HG03521 (cell line): ENCODE measurements around the gene KRT74.

Source experiments
- ATAC-seq: cut with Tn5 transposase; IDR thresholded peaks from one replicate; pipeline ENCODE4 v1.9.1; 2021; ENCODE audit warnings: mild to moderate bottlenecking, moderate library complexity; ENCODE audit not compliant: unreplicated experiment

KRT74 gene

GRCh38 chr12:52575948-52576347, 2.3 kb upstream of the KRT74 start:
- no peak for ATAC-seq

GRCh38 chr12:52575256-52575655, 1.6 kb upstream of the KRT74 start:
- ATAC-seq, result no peak

DNA sequence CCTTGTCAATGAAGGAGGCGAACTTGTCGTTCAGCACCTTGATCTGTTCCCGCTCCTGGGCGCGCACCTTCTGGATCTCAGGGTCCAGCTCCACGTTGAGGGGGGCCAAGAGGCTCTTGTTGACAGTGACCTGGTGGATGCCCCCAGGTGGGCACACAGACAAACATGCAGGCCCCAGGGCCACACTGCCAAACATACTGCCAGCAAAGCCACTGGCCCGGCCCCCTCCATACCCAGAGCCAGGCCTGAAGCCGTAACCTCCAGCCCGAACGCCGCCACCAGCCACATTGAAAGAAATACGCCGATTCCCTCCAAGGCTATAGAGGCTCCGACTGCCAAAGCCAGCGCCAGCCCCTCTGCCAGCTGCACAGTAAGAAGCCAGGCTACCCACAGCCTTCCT, 337 bp downstream of the KRT74 start:
- ATAC-seq, result no peak

- ATAC-seq, result no peak
Measured at GRCh38 chr12:52570511-52570910, 3.1 kb downstream of the KRT74 start.

DNA sequence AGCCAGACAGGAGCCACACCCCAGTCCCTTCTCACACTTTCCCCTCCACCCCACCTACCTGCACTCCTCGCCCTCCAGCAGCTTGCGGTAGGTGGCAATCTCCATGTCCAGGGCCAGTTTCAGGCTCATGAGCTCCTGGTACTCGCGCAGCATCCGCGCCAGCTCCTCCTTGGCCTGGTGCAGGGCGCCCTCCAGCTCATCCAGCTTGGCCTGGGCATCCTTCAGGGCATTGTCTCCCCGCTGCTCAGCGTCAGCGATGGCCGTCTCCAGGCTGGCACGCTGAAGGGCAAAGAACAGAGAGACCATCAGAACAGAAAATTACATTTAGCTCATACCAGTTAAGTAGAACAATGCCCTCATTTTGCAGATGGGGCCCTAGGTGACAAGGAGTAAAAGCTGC, 5.5 kb downstream of the KRT74 start:
- no peak for ATAC-seq

DNA sequence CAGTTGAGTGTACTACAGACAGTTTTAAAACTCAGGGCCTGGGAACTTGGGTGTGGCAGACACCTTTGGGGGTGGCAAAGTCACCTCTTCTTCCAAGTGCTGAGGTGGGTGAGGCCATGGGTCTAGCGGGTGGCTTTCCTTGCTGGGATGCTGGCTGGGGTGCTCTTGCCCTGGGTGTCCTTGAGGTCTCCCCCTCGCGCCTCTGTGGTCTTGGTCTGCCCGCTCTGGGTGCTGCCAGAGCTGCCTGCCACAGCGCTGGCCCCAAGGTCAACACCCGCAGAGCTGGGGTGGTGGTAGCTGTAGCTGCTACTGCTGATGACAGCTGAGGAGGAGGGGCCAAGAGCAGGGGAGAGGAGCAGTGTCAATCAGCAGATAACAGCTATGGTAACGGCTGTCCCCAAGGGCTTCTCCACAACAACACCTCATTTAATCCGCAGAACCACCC, 6.8 kb downstream of the KRT74 start:
- ATAC-seq, result no peak

DNA sequence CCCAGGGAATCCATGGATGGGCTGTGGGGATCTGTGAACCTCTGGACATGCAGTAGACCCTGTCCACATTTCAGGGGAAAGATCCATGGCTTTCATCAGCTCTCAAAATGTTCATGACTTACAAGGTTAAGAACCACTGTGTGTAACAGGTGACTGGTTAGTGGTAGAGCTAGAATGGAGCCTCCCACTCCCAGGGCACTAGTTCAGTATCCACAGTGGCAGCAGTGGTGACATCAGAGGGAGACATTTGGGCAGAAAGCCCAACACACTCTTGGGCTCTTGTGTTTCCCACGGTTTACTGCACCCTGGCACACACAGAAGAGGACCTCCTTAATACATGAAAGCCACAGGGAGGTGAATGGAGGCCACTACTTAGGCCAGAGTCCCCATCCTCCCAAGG, 9.1 kb downstream of the KRT74 start:
- ATAC-seq, result no peak

DNA sequence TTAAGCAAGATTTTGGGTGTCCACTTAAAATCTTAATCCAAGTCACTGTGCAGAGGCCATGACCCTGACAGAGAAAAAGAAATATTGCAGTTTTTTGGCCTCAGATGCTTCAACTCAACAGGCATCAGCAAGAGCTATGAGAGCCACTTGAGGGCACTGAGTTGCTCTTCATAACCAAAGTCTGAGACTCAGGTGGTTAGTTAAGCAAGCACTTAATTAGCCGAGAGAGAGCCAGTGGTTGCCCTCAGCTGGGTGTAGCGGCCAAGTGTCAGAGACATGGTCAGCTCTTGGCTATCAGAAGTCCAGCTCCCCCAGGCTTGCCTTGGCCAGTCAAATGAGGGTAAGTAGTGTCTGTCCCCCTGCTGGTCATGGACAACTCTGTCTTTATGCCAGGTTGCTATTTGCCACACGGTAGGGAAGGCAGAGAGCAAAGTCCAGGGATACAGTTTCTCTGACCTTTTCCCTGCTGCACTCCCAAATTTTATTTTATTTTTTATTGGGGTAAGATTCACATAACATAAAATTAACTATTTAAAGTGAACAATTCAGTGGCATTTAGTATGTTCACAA, 11.7 kb downstream of the KRT74 start:
- no peak for ATAC-seq

DNA sequence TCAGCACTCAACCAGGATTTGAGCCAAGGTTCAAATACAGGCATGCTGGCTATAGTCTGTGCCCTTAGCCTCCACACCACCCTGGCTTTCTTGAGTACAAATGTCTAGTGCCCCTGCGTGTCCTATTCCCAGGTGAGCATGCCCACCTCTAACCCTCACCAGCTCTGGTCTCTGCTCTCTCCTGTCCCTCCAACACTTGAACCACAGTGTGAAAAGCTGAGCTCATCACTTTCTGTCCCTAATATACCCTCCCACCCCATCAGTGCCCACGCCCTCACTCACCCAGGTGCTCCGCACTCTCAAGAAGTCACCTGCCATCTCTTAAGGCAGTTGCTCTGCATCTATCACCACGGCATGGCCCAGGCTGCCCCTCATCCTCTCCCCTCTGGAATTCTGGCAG, 13.7 kb downstream of the KRT74 start:
- ATAC-seq, result no peak

DNA sequence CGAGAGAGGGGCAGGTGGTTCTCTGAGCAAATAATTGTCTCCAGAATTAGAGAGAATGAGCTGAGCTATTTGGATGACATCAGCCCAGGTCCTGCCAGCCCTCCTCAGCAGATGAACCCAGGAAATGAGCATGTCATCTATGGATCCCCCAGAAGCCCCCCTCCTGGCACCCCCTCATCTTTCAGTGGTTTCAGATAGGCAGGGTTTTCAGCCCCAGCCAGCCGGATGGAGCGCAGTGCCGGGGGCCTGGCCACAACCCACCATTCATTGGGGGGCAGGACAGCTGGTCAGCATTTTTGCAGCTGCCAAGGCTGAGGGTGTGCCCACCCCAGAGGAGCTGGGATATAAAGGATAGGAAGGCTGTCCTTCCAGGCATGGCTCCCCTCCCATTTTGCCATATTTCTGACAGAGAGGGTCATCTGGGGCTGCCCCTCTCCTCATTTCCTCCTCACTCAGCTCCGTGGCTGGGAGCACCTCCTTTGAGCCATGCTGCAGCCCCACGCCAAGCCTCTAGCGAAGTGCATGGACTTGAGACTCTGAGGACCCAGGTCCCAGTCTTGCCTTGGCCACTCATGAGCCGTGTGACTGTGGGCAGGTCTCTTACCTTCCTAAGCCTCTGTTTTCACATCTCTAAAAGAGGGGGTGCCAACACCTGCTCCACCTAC, 14.7 kb downstream of the KRT74 start:
- no peak for ATAC-seq

GRCh38 chr12:52557476-52557875, 16.2 kb downstream of the KRT74 start:
- ATAC-seq, result no peak

GRCh38 chr12:52555577-52555976, 18.1 kb downstream of the KRT74 start:
- no peak for ATAC-seq

DNA sequence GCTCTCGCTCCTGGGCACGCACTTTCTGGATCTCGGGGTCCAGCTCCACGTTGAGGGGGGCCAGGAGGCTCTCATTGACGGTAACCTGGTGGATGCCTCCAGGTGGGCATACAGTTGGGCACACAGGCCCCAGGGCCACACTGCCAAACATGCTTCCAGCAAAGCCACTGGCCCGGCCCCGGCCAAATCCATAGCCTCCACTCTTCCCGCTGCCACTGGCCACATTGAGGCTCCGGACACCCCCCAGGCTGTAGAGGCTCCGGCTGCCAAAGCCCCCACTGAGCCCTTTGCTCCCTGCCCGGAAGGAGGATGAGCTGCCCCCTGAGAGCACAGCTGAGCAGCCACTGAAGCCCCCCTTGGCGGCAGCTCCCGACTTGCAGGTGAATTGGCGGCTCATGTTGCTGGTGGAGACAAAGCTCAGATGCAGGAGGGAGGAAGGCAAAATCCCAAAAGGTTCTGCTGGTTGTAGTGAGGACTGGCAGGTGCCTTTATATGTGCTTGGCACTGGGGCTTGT, 20.9 kb downstream of the KRT74 start, which contains the start of gene KRT71:
Gene KRT71, minus strand, starts transcription at position 465 of the 515 bp plus-strand sequence. Its CDS starts 68 bp downstream, at position 397.
- no peak for ATAC-seq

DNA sequence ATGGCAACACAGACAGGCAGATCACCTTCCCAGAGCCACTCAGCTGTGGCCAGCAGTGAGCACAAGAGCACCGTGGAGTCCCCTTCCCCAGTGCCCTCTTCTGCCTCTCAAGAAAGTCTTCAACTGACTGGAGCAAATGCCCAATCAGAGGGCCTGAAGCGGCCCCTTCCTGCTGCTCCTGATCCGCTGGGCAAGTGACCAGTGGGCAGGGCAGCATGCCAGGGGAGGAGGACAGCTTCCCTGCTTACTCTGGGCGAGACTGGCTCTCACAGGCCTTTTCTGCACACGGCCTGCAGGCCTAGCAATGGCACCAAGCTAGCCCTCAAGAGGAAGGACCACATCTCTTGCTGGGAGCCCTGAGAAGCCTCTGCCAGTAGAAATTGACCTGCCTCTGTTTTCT, 21.6 kb downstream of the KRT74 start:
- ATAC-seq, result no peak

DNA sequence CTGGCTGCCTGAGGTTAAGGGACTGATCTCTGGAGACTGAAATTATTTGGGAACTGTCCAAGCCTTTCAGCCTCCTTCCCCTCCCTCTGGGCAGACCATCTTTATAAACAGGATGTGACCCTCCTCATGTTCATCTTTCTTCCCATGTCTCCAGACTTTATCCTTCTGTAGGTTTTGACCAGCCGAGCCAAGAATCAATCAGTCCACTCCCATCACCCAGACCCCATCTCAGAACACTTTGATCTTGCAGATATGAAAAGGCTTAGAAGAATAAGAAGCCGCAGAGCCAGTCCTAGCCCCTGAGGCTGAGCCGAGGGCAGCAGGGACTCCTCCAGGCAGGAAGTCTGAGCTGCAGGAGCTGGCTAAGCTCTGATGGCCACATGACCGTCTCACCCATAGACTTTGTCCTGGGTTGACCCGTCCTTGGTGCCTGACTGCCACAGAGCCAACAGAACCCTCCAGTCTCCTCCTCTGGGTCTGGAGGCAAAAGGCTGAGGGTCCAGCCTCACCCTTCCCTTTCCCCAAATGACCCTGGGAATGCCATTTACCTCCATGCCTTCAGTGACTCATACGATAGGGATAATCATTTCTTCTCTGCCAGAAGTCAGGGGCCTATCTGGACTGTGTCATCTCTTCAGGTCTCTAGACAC, 22.3 kb downstream of the KRT74 start:
- no peak for ATAC-seq

DNA sequence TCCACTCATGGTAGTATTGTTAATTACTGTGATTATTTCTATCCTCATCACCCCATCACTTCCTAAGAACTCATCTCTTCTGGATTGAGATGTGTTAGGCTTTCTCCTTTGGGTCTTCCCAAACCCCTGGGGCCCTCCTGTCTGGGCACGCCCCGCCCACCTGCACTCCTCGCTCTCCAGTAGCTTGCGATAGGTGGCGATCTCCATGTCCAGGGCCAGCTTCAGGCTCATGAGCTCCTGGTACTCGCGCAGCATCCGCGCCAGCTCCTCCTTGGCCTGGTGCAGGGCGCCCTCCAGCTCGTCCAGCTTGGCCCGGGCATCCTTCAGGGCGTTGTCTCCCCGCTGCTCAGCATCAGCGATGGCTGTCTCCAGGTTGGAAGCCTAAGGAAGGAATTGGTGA, 27.5 kb downstream of the KRT74 start:
- ATAC-seq, result no peak

DNA sequence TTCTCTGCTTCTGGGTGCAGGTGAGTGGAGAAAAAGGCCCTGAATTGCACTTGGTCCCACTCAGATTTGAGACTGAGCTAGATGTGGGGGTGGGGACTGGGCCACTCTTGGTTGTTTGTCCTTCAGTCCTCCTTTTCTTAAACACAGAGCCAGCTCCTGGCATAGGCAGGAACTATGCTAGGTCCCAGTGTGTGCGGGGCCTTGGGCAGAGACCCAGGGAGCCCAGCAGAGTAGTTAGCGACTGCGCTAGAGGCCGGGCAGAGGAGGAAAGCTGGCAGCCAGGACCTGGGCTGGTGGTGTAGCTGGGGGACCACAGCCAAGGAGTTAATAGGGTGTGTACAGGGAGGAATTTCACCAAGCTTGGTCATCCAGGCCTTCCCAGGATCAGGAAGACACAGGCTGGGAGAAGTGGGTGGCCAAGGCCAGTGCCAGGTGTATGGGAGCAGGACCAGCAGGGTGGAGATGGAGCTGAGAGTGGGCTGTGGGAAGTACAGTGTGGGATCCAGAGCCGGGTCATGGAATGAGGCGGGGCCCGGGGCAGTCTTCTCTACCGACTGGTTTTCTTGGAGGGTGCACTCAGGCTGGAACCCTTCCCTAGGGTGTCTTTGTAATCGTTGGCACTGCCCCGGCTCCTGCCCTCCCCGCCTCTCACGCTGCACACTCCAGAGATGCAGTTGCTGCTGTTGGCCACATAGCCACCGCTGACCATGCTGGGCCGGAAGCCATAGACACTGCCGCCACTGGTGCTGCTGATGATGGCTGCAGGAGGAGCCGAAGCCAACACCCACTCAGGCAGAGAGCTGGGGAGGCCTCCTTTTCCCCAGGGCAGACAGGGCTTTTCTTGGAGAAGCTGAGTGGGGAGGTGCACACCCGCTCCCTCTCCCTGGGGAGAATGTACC, 29.4 kb downstream of the KRT74 start:
- no peak for ATAC-seq

- ATAC-seq, result no peak
Measured at GRCh38 chr12:52542785-52543318, 30.8 kb downstream of the KRT74 start.

GRCh38 chr12:52542157-52542556, 31.5 kb downstream of the KRT74 start:
- ATAC-seq, result no peak

DNA sequence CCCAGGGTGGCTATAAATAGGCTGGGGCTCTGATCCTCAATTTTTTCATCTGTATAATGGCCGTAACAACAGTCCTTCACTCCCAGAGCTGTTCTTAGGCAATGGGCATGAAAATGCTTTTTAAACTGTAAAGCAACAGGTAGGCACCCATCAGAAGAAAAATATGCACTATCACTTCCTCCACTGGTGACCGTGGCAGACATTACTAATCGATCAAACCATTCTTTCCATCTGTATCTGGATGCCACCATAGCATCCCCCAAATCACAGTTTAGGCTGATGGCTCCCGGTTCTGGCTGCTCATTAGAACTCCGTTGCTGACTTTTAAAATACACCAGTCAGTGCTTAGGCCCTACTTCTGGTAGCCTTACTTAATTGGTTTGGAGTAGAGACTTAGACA, 31.9 kb downstream of the KRT74 start:
- no peak for ATAC-seq

- ATAC-seq, result no peak
Measured at GRCh38 chr12:52540531-52540930, 33.1 kb downstream of the KRT74 start.
